ENCODE measurements around the gene MBLAC1. TPM values are rescaled to one million over a fixed set of nuclear protein-coding genes. Genes with fewer than 3 reads are reported as not detected.

Gene MBLAC1
- total RNA-seq, 1 experiment from 2014 or later, result 3.5 TPM

- no peak for TF ChIP-seq ZNF425 (CRISPR knock-in tag; conservative IDR thresholded peaks at IDR 0.05)
- no peak for TF ChIP-seq FOXK1 (CRISPR knock-in tag; IDR thresholded peaks at IDR 0.05)
- no peak for TF ChIP-seq ZNF671 (CRISPR knock-in tag; IDR thresholded peaks at IDR 0.05)
- TF ChIP-seq RORB (CRISPR knock-in tag; IDR thresholded peaks at IDR 0.05), result no peak
- TF ChIP-seq ATF2 (CRISPR knock-in tag; IDR thresholded peaks at IDR 0.05; ENCODE audit: borderline replicate concordance, low read depth), result no peak
- TF ChIP-seq MAX (CRISPR knock-in tag; IDR thresholded peaks at IDR 0.05), result no peak
- no peak for TF ChIP-seq GTF2I (CRISPR knock-in tag; conservative IDR thresholded peaks at IDR 0.05)
- no peak for TF ChIP-seq EMX1 (CRISPR knock-in tag; IDR thresholded peaks at IDR 0.05)
- TF ChIP-seq NR2C2 (CRISPR knock-in tag; IDR thresholded peaks at IDR 0.05), result no peak
- no peak for TF ChIP-seq ERG (CRISPR knock-in tag; IDR thresholded peaks at IDR 0.05)
- no peak for TF ChIP-seq AFF4 (CRISPR knock-in tag; IDR thresholded peaks at IDR 0.05; ENCODE audit: borderline replicate concordance)
- TF ChIP-seq STAT6 (CRISPR knock-in tag; conservative IDR thresholded peaks at IDR 0.05; ENCODE audit: low read depth), result no peak
- no peak for TF ChIP-seq IRF2 (CRISPR knock-in tag; IDR thresholded peaks at IDR 0.05; ENCODE audit: borderline replicate concordance, low read depth)
- TF ChIP-seq GRHL2 (CRISPR knock-in tag; IDR thresholded peaks at IDR 0.05; ENCODE audit: insufficient replicate concordance, severe bottlenecking), result no peak
- no peak for TF ChIP-seq ZNF423 (CRISPR knock-in tag; IDR thresholded peaks at IDR 0.05)
- TF ChIP-seq NFE2L1 (CRISPR knock-in tag; IDR thresholded peaks at IDR 0.05), result no peak
- TF ChIP-seq ZNF232 (CRISPR knock-in tag; IDR thresholded peaks at IDR 0.05), result no peak
- TF ChIP-seq IRF1 (CRISPR knock-in tag; IDR thresholded peaks at IDR 0.05), result no peak
- TF ChIP-seq SMAD3 (CRISPR knock-in tag; IDR thresholded peaks at IDR 0.05; ENCODE audit: borderline replicate concordance), result no peak
- no peak for TF ChIP-seq TEAD1 (CRISPR knock-in tag; IDR thresholded peaks at IDR 0.05)
These were observed 18.9 kb upstream of the MBLAC1 start for GRCh38 chr7:100107890-100108289.

More at GRCh38 chr7:100107890-100108289, 18.9 kb upstream of the MBLAC1 start:
- Mint-ChIP-seq H3K9me3 (no peaks in the 10 kb centered on the region), H3K36me3 (peaks cover 57% of the 10 kb centered on the region), H3K27ac (no peak overlapping the region; the same call in 1 of the 2 replicates), H3K27me3 (ENCODE audit: low read depth) (no peaks in the 10 kb centered on the region), H3K4me3 (no peak overlapping the region), H3K4me1 (no peaks in the 10 kb centered on the region; the same call in 1 of the 2 replicates)
- CTCF ChIA-PET, result no interaction called here
- no peak for DNase-seq (ENCODE audit: low spot score)
- no peak for ATAC-seq
- POLR2A ChIA-PET, result no interaction called here
